OCI-LY1 (cell line): Measurements from ENCODE around the gene CTNNA1.
"Not testable (repeated sequence)": the region's sequence is repeated elsewhere in the genome, so short reads cannot be mapped to it uniquely, and the experiment has no call there.

Experiments
- CTCF ChIP-seq: fragments of 200-600 bp; sonication (generic), shearing (Covaris generic); IDR thresholded peaks from 2 replicates; pipeline ENCODE4 v1.5.1; 2017; ENCODE audit warnings: mild to moderate bottlenecking, antibody characterized with exemption, low read length, moderate library complexity, mixed read lengths
- EZH2 ChIP-seq: fragments of 200-600 bp; sonication (generic), shearing (Covaris generic); IDR thresholded peaks from 2 replicates; pipeline ENCODE4 v1.8.0; 2017; ENCODE audit warnings: borderline replicate concordance, mixed run types, mild to moderate bottlenecking, antibody characterized with exemption, low read length, moderate library complexity, mixed read lengths

DNA sequence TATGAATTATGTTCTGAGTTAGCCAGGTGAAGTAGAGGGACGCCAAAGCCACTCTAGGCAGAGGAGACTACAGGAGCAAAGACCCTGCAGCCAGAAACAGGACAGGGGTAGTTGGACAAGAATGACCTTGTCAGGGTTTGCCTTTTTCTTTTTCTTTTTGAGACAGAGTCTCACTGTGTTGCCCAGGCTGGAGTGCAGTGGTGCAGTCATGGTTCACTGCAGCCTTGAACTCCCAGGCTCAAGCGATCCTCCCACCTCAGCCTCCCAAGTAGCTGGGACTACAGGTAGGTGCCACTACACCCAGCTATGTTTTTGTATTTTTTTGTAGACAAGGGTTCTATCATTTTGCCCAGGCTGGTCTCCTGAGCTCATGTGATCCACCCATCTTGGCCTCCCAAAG is 1.9 kb upstream of the CTNNA1 start:
- not testable (repeated sequence) for TF ChIP-seq EZH2, CTCF
